K562 (cell line): ENCODE measurements around the gene SHFL. TPM values are rescaled to one million over a fixed set of nuclear protein-coding genes. Genes with fewer than 3 reads are reported as not detected.

Experiments used
- ATF7 ChIP-seq: fragments of 450-650 bp; IDR thresholded peaks from 2 replicates; pipeline ENCODE4 v1.7.1; 2014; ENCODE audit warnings: mild to moderate bottlenecking, moderate library complexity
- BMI1 ChIP-seq: fragments of 150-350 bp; IDR thresholded peaks from 2 replicates; pipeline ENCODE4 v1.6.1; 2014; ENCODE audit warnings: low read length
- CCNT2 ChIP-seq: IDR thresholded peaks from 2 replicates; pipeline ENCODE4 v1.6.1; 2011; ENCODE audit warnings: borderline replicate concordance, low read depth, mild to moderate bottlenecking, moderate library complexity, mixed read lengths, low read length; ENCODE audit not compliant: insufficient read length; ENCODE audit errors: extremely low read depth
- CHD2 ChIP-seq: IDR thresholded peaks from 2 replicates; pipeline ENCODE4 v1.6.1; 2011; ENCODE audit warnings: low read depth, low read length
- DEAF1 ChIP-seq: fragments of 450-650 bp; formaldehyde crosslinking; IDR thresholded peaks from 2 replicates; pipeline ENCODE4 v1.4.0; 2020; ENCODE audit warnings: mild to moderate bottlenecking, moderate library complexity
- ESRRA ChIP-seq: fragments of 450-650 bp; IDR thresholded peaks from 2 replicates; pipeline ENCODE4 v1.6.1; 2014; ENCODE audit warnings: low read depth, mild to moderate bottlenecking, moderate library complexity, borderline replicate concordance
- ETS2 ChIP-seq: IDR thresholded peaks from 2 replicates; pipeline ENCODE4 v1.6.1; 2016; ENCODE audit warnings: borderline replicate concordance, missing genetic modification characterization, mild to moderate bottlenecking, moderate library complexity, missing compliant biosample characterization; ENCODE audit not compliant: poor library complexity, severe bottlenecking
- PHF21A ChIP-seq: fragments of 450-650 bp; IDR thresholded peaks from 2 replicates; pipeline ENCODE4 v1.6.1; 2017; ENCODE audit warnings: low read depth, borderline replicate concordance
- POLR2AphosphoS2 ChIP-seq: IDR thresholded peaks from 2 replicates; pipeline ENCODE4 v1.6.1; 2012; ENCODE audit warnings: low read length, improper control_type of control experiment
- TFAP4 ChIP-seq: sonication (generic); formaldehyde crosslinking; IDR thresholded peaks from 2 replicates; pipeline ENCODE4 v1.8.0; 2022; ENCODE audit warnings: missing genetic modification reagents, mild to moderate bottlenecking, moderate library complexity, borderline replicate concordance
- ZC3H4 ChIP-seq: sonication (generic); formaldehyde crosslinking; IDR thresholded peaks from 2 replicates; pipeline ENCODE4 v1.9.0; 2021; ENCODE audit warnings: missing genetic modification reagents, borderline replicate concordance
- ZNF561 ChIP-seq: fragments of 450-650 bp; formaldehyde crosslinking; conservative IDR thresholded peaks from 2 replicates; pipeline ENCODE4 v1.4.0; 2020; ENCODE audit warnings: mild to moderate bottlenecking, moderate library complexity
- ZNF696 ChIP-seq: fragments of 250-450 bp; sonication (Bioruptor Pico); conservative IDR thresholded peaks from 2 replicates; pipeline ENCODE4 v1.4.0; 2020; ENCODE audit warnings: mild to moderate bottlenecking, moderate library complexity
- polyA plus RNA-seq, 8 experiments: library from polyadenylated mRNA; depleted of rRNA in 4 of 8; stranded (reverse) in 5 of 8; unstranded in 3 of 8; fragments of >200 nt; fragmentation: Nextera tagmentation in 2 of 8; fragmentation: Illumina TruSeq in 1 of 8; extraction: Ambion mirVana in 2 of 8; extraction: Trizol in 1 of 8; gene quantifications; 2 replicates each; pipeline versions ENCODE4 v1.2.1 to v1.2.3, GENCODE V29; 2011 to 2014; ENCODE audit warnings: inconsistent platforms in 1 of 8, missing spikeins in 1 of 8
- total RNA-seq, 7 experiments: library from RNA; depleted of rRNA in 6 of 7; stranded (reverse); fragments of >200 nt in 6 of 7; fragmentation: Illumina TruSeq in 2 of 7; extraction: Trizol in 2 of 7; gene quantifications; 2 replicates each; pipeline versions ENCODE4 v1.2.1 to v1.2.3, GENCODE V29; 2011 to 2021; ENCODE audit warnings: low replicate concordance in 1 of 7
- TF ChIP-seq, protein P1 (sequence below): sonication (generic); formaldehyde crosslinking; IDR thresholded peaks from 2 replicates; pipeline ENCODE4 v1.8.1; 2023; ENCODE audit warnings: mild to moderate bottlenecking, missing genetic modification reagents, moderate library complexity
- TF ChIP-seq, protein P2 (sequence below): IDR thresholded peaks from 2 replicates; pipeline ENCODE4 v1.6.1; 2011; ENCODE audit warnings: borderline replicate concordance, low read depth, mild to moderate bottlenecking, moderate library complexity, low read length; ENCODE audit not compliant: insufficient read depth, poor library complexity, severe bottlenecking
- TF ChIP-seq, protein P3 (sequence below), 2 experiments: fragments of 450-650 bp in 1 of 2; IDR thresholded peaks; 2 replicates each; pipeline ENCODE4 v1.6.1; 2011 to 2017; ENCODE audit warnings: low read depth in 2 of 2, antibody characterized with exemption in 1 of 2, borderline replicate concordance in 1 of 2, low read length in 1 of 2, mild to moderate bottlenecking in 1 of 2, mixed read lengths in 1 of 2; ENCODE audit not compliant: control insufficient read depth in 1 of 2

SHFL gene
- total and polyA plus RNA-seq, 9 of the 15 experiments (the other 6 are each of a cell fraction or from before 2014, with no cell fraction given), result 1.5 to 25.7 (median 13.0) TPM

DNA sequence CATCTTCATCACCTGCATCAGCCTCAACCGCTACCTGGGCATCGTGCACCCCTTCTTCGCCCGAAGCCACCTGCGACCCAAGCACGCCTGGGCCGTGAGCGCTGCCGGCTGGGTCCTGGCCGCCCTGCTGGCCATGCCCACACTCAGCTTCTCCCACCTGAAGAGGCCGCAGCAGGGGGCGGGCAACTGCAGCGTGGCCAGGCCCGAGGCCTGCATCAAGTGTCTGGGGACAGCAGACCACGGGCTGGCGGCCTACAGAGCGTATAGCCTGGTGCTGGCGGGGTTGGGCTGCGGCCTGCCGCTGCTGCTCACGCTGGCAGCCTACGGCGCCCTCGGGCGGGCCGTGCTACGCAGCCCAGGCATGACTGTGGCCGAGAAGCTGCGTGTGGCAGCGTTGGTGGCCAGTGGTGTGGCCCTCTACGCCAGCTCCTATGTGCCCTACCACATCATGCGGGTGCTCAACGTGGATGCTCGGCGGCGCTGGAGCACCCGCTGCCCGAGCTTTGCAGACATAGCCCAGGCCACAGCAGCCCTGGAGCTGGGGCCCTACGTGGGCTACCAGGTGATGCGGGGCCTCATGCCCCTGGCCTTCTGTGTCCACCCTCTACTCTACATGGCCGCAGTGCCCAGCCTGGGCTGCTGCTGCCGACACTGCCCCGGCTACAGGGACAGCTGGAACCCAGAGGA lies 28.0 kb downstream of the SHFL start (continued):
- TF ChIP-seq, protein P1, sequence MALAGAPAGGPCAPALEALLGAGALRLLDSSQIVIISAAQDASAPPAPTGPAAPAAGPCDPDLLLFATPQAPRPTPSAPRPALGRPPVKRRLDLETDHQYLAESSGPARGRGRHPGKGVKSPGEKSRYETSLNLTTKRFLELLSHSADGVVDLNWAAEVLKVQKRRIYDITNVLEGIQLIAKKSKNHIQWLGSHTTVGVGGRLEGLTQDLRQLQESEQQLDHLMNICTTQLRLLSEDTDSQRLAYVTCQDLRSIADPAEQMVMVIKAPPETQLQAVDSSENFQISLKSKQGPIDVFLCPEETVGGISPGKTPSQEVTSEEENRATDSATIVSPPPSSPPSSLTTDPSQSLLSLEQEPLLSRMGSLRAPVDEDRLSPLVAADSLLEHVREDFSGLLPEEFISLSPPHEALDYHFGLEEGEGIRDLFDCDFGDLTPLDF, result no peak
- TF ChIP-seq DEAF1 (CRISPR knock-in tag), result no peak
- TF ChIP-seq ATF7, result no peak
- peak; percentile 76 for TF ChIP-seq CCNT2
- TF ChIP-seq CHD2, result peak; percentile 51; the same call in 1 of the 2 replicates
- TF ChIP-seq BMI1, result no peak
- TF ChIP-seq, protein P2, sequence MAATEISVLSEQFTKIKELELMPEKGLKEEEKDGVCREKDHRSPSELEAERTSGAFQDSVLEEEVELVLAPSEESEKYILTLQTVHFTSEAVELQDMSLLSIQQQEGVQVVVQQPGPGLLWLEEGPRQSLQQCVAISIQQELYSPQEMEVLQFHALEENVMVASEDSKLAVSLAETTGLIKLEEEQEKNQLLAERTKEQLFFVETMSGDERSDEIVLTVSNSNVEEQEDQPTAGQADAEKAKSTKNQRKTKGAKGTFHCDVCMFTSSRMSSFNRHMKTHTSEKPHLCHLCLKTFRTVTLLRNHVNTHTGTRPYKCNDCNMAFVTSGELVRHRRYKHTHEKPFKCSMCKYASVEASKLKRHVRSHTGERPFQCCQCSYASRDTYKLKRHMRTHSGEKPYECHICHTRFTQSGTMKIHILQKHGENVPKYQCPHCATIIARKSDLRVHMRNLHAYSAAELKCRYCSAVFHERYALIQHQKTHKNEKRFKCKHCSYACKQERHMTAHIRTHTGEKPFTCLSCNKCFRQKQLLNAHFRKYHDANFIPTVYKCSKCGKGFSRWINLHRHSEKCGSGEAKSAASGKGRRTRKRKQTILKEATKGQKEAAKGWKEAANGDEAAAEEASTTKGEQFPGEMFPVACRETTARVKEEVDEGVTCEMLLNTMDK, result no peak
- TF ChIP-seq TFAP4 (CRISPR knock-in tag), result no peak; the same call in none of the 2 replicates
- no peak for TF ChIP-seq ZNF696 (CRISPR knock-in tag)
- TF ChIP-seq PHF21A, result no peak
- peak; percentile 20; the same call in 1 of the 2 replicates for TF ChIP-seq POLR2AphosphoS2
- no peak for TF ChIP-seq ZC3H4 (CRISPR knock-in tag)
- TF ChIP-seq ZNF561 (CRISPR knock-in tag), result no peak
- no peak for TF ChIP-seq ETS2
- TF ChIP-seq, protein P3, sequence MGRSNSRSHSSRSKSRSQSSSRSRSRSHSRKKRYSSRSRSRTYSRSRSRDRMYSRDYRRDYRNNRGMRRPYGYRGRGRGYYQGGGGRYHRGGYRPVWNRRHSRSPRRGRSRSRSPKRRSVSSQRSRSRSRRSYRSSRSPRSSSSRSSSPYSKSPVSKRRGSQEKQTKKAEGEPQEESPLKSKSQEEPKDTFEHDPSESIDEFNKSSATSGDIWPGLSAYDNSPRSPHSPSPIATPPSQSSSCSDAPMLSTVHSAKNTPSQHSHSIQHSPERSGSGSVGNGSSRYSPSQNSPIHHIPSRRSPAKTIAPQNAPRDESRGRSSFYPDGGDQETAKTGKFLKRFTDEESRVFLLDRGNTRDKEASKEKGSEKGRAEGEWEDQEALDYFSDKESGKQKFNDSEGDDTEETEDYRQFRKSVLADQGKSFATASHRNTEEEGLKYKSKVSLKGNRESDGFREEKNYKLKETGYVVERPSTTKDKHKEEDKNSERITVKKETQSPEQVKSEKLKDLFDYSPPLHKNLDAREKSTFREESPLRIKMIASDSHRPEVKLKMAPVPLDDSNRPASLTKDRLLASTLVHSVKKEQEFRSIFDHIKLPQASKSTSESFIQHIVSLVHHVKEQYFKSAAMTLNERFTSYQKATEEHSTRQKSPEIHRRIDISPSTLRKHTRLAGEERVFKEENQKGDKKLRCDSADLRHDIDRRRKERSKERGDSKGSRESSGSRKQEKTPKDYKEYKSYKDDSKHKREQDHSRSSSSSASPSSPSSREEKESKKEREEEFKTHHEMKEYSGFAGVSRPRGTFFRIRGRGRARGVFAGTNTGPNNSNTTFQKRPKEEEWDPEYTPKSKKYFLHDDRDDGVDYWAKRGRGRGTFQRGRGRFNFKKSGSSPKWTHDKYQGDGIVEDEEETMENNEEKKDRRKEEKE (IDR thresholded peaks at IDR 0.05; ENCODE audit: borderline replicate concordance in 1 of 2, control insufficient read depth in 1 of 2, low read depth in 2 of 2, low read length in 1 of 2), result no peak
- no peak for TF ChIP-seq ESRRA
